Measurements from ENCODE around the gene MYO1F.
A peak's percentile ranks its signal among the peaks of the same experiment; 100 is the strongest.
"Not testable (repeated sequence)": the region's sequence is repeated elsewhere in the genome, so short reads cannot be mapped to it uniquely, and the experiment has no call there.

Gene MYO1F

GRCh38 chr19:8571006-8571411, 6.2 kb downstream of the MYO1F start:
- H3K4me3 ChIP-seq (ENCODE audit: low read length) = peak overlapping the region; percentile 29
- peak; percentile 81 for DNase-seq (ENCODE audit: low read depth, low spot score)

- DNase-seq (ENCODE audit: low read depth, low spot score) = peak; percentile 82
- peak overlapping the region; percentile 7 for H3K4me3 ChIP-seq (ENCODE audit: low read length)
Observed at GRCh38 chr19:8569066-8569771, 8.0 kb downstream of the MYO1F start.

- H3K4me3 ChIP-seq (ENCODE audit: low read length) = no peak overlapping the region
- DNase-seq (ENCODE audit: low read depth, low spot score) = no peak
Observed at GRCh38 chr19:8567522-8568172, 9.6 kb downstream of the MYO1F start.

GRCh38 chr19:8566855-8567254, 10.4 kb downstream of the MYO1F start:
- H3K4me3 ChIP-seq (ENCODE audit: low read length) = no peak overlapping the region
- DNase-seq (ENCODE audit: low read depth, low spot score) = no peak

- not testable (repeated sequence) for H3K4me3 ChIP-seq (ENCODE audit: low read length); DNase-seq (ENCODE audit: low read depth, low spot score)
Observed at GRCh38 chr19:8564866-8565265, 12.4 kb downstream of the MYO1F start.

- no peak for DNase-seq (ENCODE audit: low read depth, low spot score)
- H3K4me3 ChIP-seq (ENCODE audit: low read length) = no peak overlapping the region
Observed at GRCh38 chr19:8561075-8561764, 16.0 kb downstream of the MYO1F start.

GRCh38 chr19:8558325-8558724, 18.9 kb downstream of the MYO1F start:
- DNase-seq (ENCODE audit: low read depth, low spot score) = no peak

GRCh38 chr19:8557642-8558238, 19.5 kb downstream of the MYO1F start:
- no peak for DNase-seq (ENCODE audit: low read depth, low spot score)
- no peak overlapping the region for H3K4me3 ChIP-seq (ENCODE audit: low read length)

More at GRCh38 chr19:8558325-8558724, 18.9 kb downstream of the MYO1F start:
- H3K4me3 ChIP-seq (ENCODE audit: low read length) = no peak overlapping the region

GRCh38 chr19:8553729-8554128, 23.5 kb downstream of the MYO1F start:
- not testable (repeated sequence) for DNase-seq (ENCODE audit: low read depth, low spot score); H3K4me3 ChIP-seq (ENCODE audit: low read length)

- DNase-seq (ENCODE audit: low read depth, low spot score) = peak; percentile 76
- H3K4me3 ChIP-seq (ENCODE audit: low read length) = no peak overlapping the region
Observed at GRCh38 chr19:8552810-8553209, 24.4 kb downstream of the MYO1F start.

- DNase-seq (ENCODE audit: low read depth, low spot score) = no peak
- no peak overlapping the region for H3K4me3 ChIP-seq (ENCODE audit: low read length)
Observed at GRCh38 chr19:8550070-8550469, 27.2 kb downstream of the MYO1F start.

- no peak for DNase-seq (ENCODE audit: low read depth, low spot score)
- no peak overlapping the region for H3K4me3 ChIP-seq (ENCODE audit: low read length)
Observed at GRCh38 chr19:8545743-8546142, 31.5 kb downstream of the MYO1F start.

- no peak overlapping the region for H3K4me3 ChIP-seq (ENCODE audit: low read length)
- DNase-seq (ENCODE audit: low read depth, low spot score) = no peak
Observed at GRCh38 chr19:8544168-8544567, 33.1 kb downstream of the MYO1F start.

- no peak for DNase-seq (ENCODE audit: low read depth, low spot score)
- H3K4me3 ChIP-seq (ENCODE audit: low read length) = no peak overlapping the region
Observed at GRCh38 chr19:8539621-8540149, 37.6 kb downstream of the MYO1F start.

GRCh38 chr19:8537099-8537498, 40.1 kb downstream of the MYO1F start:
- DNase-seq (ENCODE audit: low read depth, low spot score) = no peak
- no peak overlapping the region for H3K4me3 ChIP-seq (ENCODE audit: low read length)

GRCh38 chr19:8536282-8536681, 41.0 kb downstream of the MYO1F start:
- DNase-seq (ENCODE audit: low read depth, low spot score) = no peak
- H3K4me3 ChIP-seq (ENCODE audit: low read length) = no peak overlapping the region

- H3K4me3 ChIP-seq (ENCODE audit: low read length) = no peak overlapping the region
- no peak for DNase-seq (ENCODE audit: low read depth, low spot score)
Observed at GRCh38 chr19:8532225-8532624, 45.0 kb downstream of the MYO1F start.

GRCh38 chr19:8531470-8531869, 45.8 kb downstream of the MYO1F start:
- H3K4me3 ChIP-seq (ENCODE audit: low read length) = no peak overlapping the region
- DNase-seq (ENCODE audit: low read depth, low spot score) = no peak

- H3K4me3 ChIP-seq (ENCODE audit: low read length) = no peak overlapping the region
- DNase-seq (ENCODE audit: low read depth, low spot score) = no peak
Observed at GRCh38 chr19:8530061-8530679, 47.1 kb downstream of the MYO1F start.

Measured in Jurkat, Clone E6-1 (cell line).